HG02970 (cell line): Measurements from ENCODE around the gene BRAF.
"Not testable (repeated sequence)": the region's sequence is repeated elsewhere in the genome, so short reads cannot be mapped to it uniquely, and the experiment has no call there.

Experiments
- ATAC-seq: cut with Tn5 transposase; IDR thresholded peaks from one replicate; pipeline ENCODE4 v1.9.1; 2021; ENCODE audit warnings: mild to moderate bottlenecking, moderate library complexity, moderate number of reproducible peaks; ENCODE audit not compliant: unreplicated experiment, low FRiP score

BRAF gene

GRCh38 chr7:140810385-140810784 lies 114.3 kb downstream of the BRAF start:
- no peak for ATAC-seq

GRCh38 chr7:140778975-140779374 lies 145.8 kb downstream of the BRAF start:
- no peak for ATAC-seq

GRCh38 chr7:140778568-140778967 lies 146.2 kb downstream of the BRAF start:
- ATAC-seq: no peak

GRCh38 chr7:140774371-140774770 lies 150.4 kb downstream of the BRAF start:
- no peak for ATAC-seq

GRCh38 chr7:140773104-140773503 lies 151.6 kb downstream of the BRAF start:
- ATAC-seq: no peak

GRCh38 chr7:140771826-140772225 lies 152.9 kb downstream of the BRAF start:
- no peak for ATAC-seq

- ATAC-seq: no peak
Measured at GRCh38 chr7:140769852-140770251, 154.9 kb downstream of the BRAF start.

GRCh38 chr7:140767418-140767817 lies 157.3 kb downstream of the BRAF start:
- ATAC-seq: no peak

GRCh38 chr7:140765441-140765840 lies 159.3 kb downstream of the BRAF start:
- ATAC-seq: not testable (repeated sequence)

GRCh38 chr7:140763166-140763565 lies 161.6 kb downstream of the BRAF start:
- not testable (repeated sequence) for ATAC-seq

GRCh38 chr7:140761375-140761774 lies 163.4 kb downstream of the BRAF start:
- not testable (repeated sequence) for ATAC-seq

GRCh38 chr7:140754506-140754905 lies 170.2 kb downstream of the BRAF start:
- ATAC-seq: no peak

GRCh38 chr7:140752533-140752932 lies 172.2 kb downstream of the BRAF start:
- no peak for ATAC-seq

- no peak for ATAC-seq
Measured at GRCh38 chr7:140746751-140747150, 178.0 kb downstream of the BRAF start.

- no peak for ATAC-seq
Measured at GRCh38 chr7:140745266-140746058, 179.3 kb downstream of the BRAF start.

- ATAC-seq: no peak
Measured at GRCh38 chr7:140744005-140744404, 180.7 kb downstream of the BRAF start.

GRCh38 chr7:140743255-140743654 lies 181.5 kb downstream of the BRAF start:
- not testable (repeated sequence) for ATAC-seq

- no peak for ATAC-seq
Measured at GRCh38 chr7:140738280-140738679, 186.4 kb downstream of the BRAF start.

- no peak for ATAC-seq
Measured at GRCh38 chr7:140734729-140735128, 190.0 kb downstream of the BRAF start.

GRCh38 chr7:140734096-140734495 lies 190.6 kb downstream of the BRAF start:
- no peak for ATAC-seq

GRCh38 chr7:140732416-140732815 lies 192.3 kb downstream of the BRAF start:
- ATAC-seq: no peak

- no peak for ATAC-seq
Measured at GRCh38 chr7:140726281-140726680, 198.4 kb downstream of the BRAF start.
